ENCODE results near the gene ARF1. TPM values are rescaled to one million over a fixed set of nuclear protein-coding genes. Genes with fewer than 3 reads are reported as not detected.

ARF1 gene
- total and polyA plus RNA-seq, 2 of the 13 experiments (the other 11 are each of a cell fraction or from before 2014, with no cell fraction given), result 186 to 327 TPM

DNA sequence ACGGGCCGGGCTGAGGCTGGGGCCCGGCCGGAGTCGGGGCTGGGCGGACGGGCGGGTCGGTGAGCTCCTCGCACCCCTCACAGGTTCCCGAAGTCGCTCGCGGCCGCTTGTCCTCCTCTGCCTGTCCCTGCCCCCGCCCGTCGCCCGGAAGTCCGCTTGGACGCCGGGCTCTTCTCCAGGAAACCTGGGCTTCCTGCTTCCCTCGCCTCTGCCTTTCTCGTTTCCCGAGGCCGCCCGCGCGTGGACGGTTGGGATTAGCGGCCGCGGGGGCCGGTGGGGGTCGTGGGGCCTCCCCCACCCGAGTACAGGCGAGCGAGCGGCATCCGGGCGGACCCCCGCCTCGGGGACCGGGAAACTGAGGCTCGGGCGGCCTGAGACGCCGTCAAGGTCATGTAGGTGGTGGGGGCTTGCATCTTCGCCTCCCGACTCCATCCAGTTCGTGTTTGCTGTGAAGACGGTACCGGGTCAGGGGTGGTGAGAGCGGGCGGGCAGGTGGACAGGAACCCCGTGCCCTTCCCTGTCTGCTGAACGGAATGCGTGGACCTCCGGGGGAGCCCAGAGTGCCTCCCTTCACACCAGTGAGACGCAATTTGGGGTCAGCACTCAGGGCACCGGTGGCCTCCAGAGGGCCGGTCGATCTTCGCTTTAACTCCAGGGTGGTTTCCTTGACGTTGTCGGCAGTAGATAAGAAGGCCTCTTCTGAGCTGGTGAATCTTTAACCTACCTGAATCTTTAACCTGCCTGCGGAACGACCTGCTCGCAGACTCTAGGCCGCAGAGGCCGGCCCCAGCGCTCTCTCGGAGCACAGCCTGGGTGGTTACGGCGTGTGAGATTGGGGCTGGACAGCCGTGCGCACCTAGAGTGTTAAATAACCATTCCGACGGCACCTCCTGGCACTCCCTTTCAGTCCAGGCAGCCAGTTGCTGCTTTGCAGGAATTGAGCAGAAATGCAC lies 686 bp downstream of the ARF1 start (continued):
- TF ChIP-seq PRPF4 (IDR thresholded peaks at IDR 0.05; ENCODE audit: low read depth, low read length, poor library complexity, severe bottlenecking) (no peak), ZNF883 (CRISPR knock-in tag; IDR thresholded peaks at IDR 0.05; ENCODE audit: not compliant biosample characterization) (peak; percentile 19), ZBTB7B (CRISPR knock-in tag; IDR thresholded peaks at IDR 0.05) (0 out of 2 replicates have a peak, but pooled peaks have one; percentile 37), ZNF44 (CRISPR knock-in tag; IDR thresholded peaks at IDR 0.05) (no peak), ZNF747 (CRISPR knock-in tag; IDR thresholded peaks at IDR 0.05; ENCODE audit: borderline replicate concordance) (no peak), TCF7 (IDR thresholded peaks at IDR 0.05; ENCODE audit: low read depth) (no peak), ZNF589 (CRISPR knock-in tag; conservative IDR thresholded peaks at IDR 0.05) (no peak), ZNF138 (CRISPR knock-in tag; IDR thresholded peaks at IDR 0.05; ENCODE audit: low read depth) (0 out of 2 replicates have a peak, but pooled peaks have one; percentile 48), PITX1 (CRISPR knock-in tag; IDR thresholded peaks at IDR 0.05) (peak; percentile 56; the same call in 1 of the 2 replicates), ZNF160 (CRISPR knock-in tag; IDR thresholded peaks at IDR 0.05) (no peak), ARHGAP35 (CRISPR knock-in tag; IDR thresholded peaks at IDR 0.05; ENCODE audit: borderline replicate concordance) (0 out of 2 replicates have a peak, but pooled peaks have one; percentile 21), ASH2L (IDR thresholded peaks at IDR 0.05; ENCODE audit: insufficient read length, low read depth, low read length) (peak; percentile 4), ZNF350 (CRISPR knock-in tag; IDR thresholded peaks at IDR 0.05; ENCODE audit: borderline replicate concordance, low read depth) (peak; percentile 56; the same call in 1 of the 2 replicates), MTF1 (CRISPR knock-in tag; IDR thresholded peaks at IDR 0.05) (no peak), HNF1A (IDR thresholded peaks at IDR 0.05; ENCODE audit: low read depth) (peak; percentile 61), HNF1A (CRISPR knock-in tag; IDR thresholded peaks at IDR 0.05; ENCODE audit: borderline replicate concordance) (0 out of 2 replicates have a peak, but pooled peaks have one; percentile 26), ATF7 (IDR thresholded peaks at IDR 0.05) (no peak), ATF7 (CRISPR knock-in tag; IDR thresholded peaks at IDR 0.05) (0 out of 2 replicates have a peak, but pooled peaks have one; percentile 19), HOXA3 (CRISPR knock-in tag; IDR thresholded peaks at IDR 0.05) (peak; percentile 42), POLR2AphosphoS2 (IDR thresholded peaks at IDR 0.05; ENCODE audit: low read depth, low read length) (no peak)
- TF ChIP-seq, protein P1, sequence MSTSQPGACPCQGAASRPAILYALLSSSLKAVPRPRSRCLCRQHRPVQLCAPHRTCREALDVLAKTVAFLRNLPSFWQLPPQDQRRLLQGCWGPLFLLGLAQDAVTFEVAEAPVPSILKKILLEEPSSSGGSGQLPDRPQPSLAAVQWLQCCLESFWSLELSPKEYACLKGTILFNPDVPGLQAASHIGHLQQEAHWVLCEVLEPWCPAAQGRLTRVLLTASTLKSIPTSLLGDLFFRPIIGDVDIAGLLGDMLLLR (CRISPR knock-in tag; IDR thresholded peaks at IDR 0.05), result peak; percentile 47; the same call in 1 of the 2 replicates
- TF ChIP-seq, protein P2, sequence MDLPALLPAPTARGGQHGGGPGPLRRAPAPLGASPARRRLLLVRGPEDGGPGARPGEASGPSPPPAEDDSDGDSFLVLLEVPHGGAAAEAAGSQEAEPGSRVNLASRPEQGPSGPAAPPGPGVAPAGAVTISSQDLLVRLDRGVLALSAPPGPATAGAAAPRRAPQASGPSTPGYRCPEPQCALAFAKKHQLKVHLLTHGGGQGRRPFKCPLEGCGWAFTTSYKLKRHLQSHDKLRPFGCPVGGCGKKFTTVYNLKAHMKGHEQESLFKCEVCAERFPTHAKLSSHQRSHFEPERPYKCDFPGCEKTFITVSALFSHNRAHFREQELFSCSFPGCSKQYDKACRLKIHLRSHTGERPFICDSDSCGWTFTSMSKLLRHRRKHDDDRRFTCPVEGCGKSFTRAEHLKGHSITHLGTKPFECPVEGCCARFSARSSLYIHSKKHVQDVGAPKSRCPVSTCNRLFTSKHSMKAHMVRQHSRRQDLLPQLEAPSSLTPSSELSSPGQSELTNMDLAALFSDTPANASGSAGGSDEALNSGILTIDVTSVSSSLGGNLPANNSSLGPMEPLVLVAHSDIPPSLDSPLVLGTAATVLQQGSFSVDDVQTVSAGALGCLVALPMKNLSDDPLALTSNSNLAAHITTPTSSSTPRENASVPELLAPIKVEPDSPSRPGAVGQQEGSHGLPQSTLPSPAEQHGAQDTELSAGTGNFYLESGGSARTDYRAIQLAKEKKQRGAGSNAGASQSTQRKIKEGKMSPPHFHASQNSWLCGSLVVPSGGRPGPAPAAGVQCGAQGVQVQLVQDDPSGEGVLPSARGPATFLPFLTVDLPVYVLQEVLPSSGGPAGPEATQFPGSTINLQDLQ (CRISPR knock-in tag; IDR thresholded peaks at IDR 0.05), result no peak; the same call in 1 of the 2 replicates
